H1 (cell line): ENCODE results near the gene RNF157. TPM values are rescaled to one million over a fixed set of nuclear protein-coding genes. Genes with fewer than 3 reads are reported as not detected.

ENCODE experiments used
- CTCF ChIA-PET: fragments of 300-600 bp; sonication (Branson Sonifier 250); formaldehyde crosslinking; loops from one replicate; lab custom pipeline; 2021; ENCODE audit not compliant: partially characterized antibody; lab: Charles Lee
- POLR2A ChIA-PET: fragments of 300-600 bp; sonication (Branson Sonifier 250); formaldehyde crosslinking; loops from one replicate; lab custom pipeline; 2021; ENCODE audit warnings: inconsistent platforms; ENCODE audit not compliant: partially characterized antibody; lab: Charles Lee
- DNase-seq, 2 experiments: peaks; one replicate each; pipeline versions ENCODE4 v3.0.0 to v3.0.0-alpha.2; 2010 to 2022; ENCODE audit warnings: low spot score in 2 of 2, low read depth in 1 of 2, mixed read lengths in 1 of 2
- FAIRE-seq: peaks from 2 replicates; lab custom pipeline; 2011; peaks lifted over from hg19 to GRCh38; lab: Jason Lieb, UNC
- H2AFZ ChIP-seq: 2 replicates; pipeline ENCODE4 v1.8.1; 2012; ENCODE audit warnings: low read length, inconsistent platforms
- H2AK5ac ChIP-seq: 2 replicates; pipeline ENCODE4 v1.6.1; 2013; ENCODE audit warnings: low read depth, low read length
- H2BK120ac ChIP-seq: replicated peaks from 2 replicates; pipeline ENCODE3; 2013; ENCODE audit warnings: low read depth, low read length, inconsistent platforms
- H2BK12ac ChIP-seq: 2 replicates; pipeline ENCODE4 v1.6.1; 2013; ENCODE audit warnings: low read depth, low read length
- H2BK15ac ChIP-seq: 2 replicates; pipeline ENCODE4 v1.6.1; 2013; ENCODE audit warnings: low read length
- H2BK20ac ChIP-seq: 2 replicates; pipeline ENCODE4 v1.6.1; 2013; ENCODE audit warnings: low read length
- H2BK5ac ChIP-seq: 2 replicates; pipeline ENCODE4 v1.6.1; 2013; ENCODE audit warnings: low read depth, low read length
- H3K14ac ChIP-seq: 2 replicates; pipeline ENCODE4 v1.6.1; 2013; ENCODE audit warnings: inconsistent platforms; ENCODE audit not compliant: insufficient read length
- H3K18ac ChIP-seq: 2 replicates; pipeline ENCODE4 v1.6.1; 2013; ENCODE audit warnings: low read length; ENCODE audit errors: extremely low read depth
- H3K23ac ChIP-seq: 2 replicates; pipeline ENCODE4 v1.6.1; 2013; ENCODE audit warnings: inconsistent platforms; ENCODE audit not compliant: insufficient read length
- H3K23me2 ChIP-seq: 2 replicates; pipeline ENCODE4 v1.6.1; 2013; ENCODE audit warnings: low read depth, low read length
- H3K27ac ChIP-seq: 2 replicates; pipeline ENCODE4 v1.6.1; 2011; ENCODE audit warnings: low read depth, low read length, inconsistent platforms
- H3K27me3 ChIP-seq, 4 experiments: replicated peaks in 1 of 4; 1 replicate in 1 of 4; 2 replicates in 3 of 4; pipeline versions ENCODE4 v1.6.1 to v1.8.1; 2011 to 2013; ENCODE audit warnings: low read length in 3 of 4, mild to moderate bottlenecking in 3 of 4, inconsistent platforms in 2 of 4, mixed read lengths in 2 of 4, moderate library complexity in 1 of 4; ENCODE audit not compliant: control insufficient read depth in 3 of 4, insufficient read depth in 3 of 4; ENCODE audit errors: extremely low read depth in 1 of 4
- H3K36me3 ChIP-seq, 4 experiments: 2 replicates each; pipeline versions ENCODE4 v1.6.1 to v1.8.1; 2011 to 2013; ENCODE audit warnings: mild to moderate bottlenecking in 4 of 4, low read length in 3 of 4, moderate library complexity in 2 of 4, control low read depth in 1 of 4, inconsistent platforms in 1 of 4; ENCODE audit not compliant: insufficient read depth in 4 of 4, control insufficient read depth in 2 of 4
- H3K4ac ChIP-seq: replicated peaks from 2 replicates; pipeline ENCODE3; 2013; ENCODE audit warnings: low read length, low read depth, mixed read lengths, inconsistent platforms; ENCODE audit not compliant: insufficient read length
- H3K4me1 ChIP-seq, 4 experiments: replicated peaks in 1 of 4; 1 replicate in 1 of 4; 2 replicates in 3 of 4; pipeline versions ENCODE4 v1.6.1 to v1.8.1; 2011 to 2013; ENCODE audit warnings: low read length in 3 of 4, inconsistent platforms in 2 of 4, mixed read lengths in 1 of 4; ENCODE audit not compliant: insufficient read depth in 4 of 4, control insufficient read depth in 3 of 4
- H3K4me2 ChIP-seq, 2 experiments: 2 replicates each; pipeline versions ENCODE4 v1.6.1 to v1.8.1; 2011 to 2013; ENCODE audit warnings: low read depth in 2 of 2, low read length in 2 of 2, control low read depth in 1 of 2, inconsistent platforms in 1 of 2, mild to moderate bottlenecking in 1 of 2; ENCODE audit not compliant: insufficient read depth in 1 of 2
- H3K4me3 ChIP-seq, 4 experiments: fragments of 200-600, 300-600 bp in 1 of 4; sonication (generic), shearing (Covaris generic), sonication (Bioruptor Twin) in 1 of 4; 2 replicates each; pipeline versions ENCODE4 v1.5.1 to v1.8.1; 2011 to 2016; ENCODE audit warnings: low read length in 4 of 4, low read depth in 3 of 4, control low read depth in 2 of 4, inconsistent platforms in 2 of 4, mild to moderate bottlenecking in 2 of 4, mixed read lengths in 1 of 4, moderate library complexity in 1 of 4; ENCODE audit not compliant: insufficient read depth in 2 of 4; ENCODE audit errors: extremely low read depth in 1 of 4
- H3K56ac ChIP-seq: replicated peaks from 2 replicates; pipeline ENCODE3; 2013; ENCODE audit warnings: low read depth, mild to moderate bottlenecking, mixed read lengths, low read length, inconsistent platforms; ENCODE audit not compliant: insufficient read length
- H3K79me1 ChIP-seq: 2 replicates; pipeline ENCODE4 v1.6.1; 2013; ENCODE audit warnings: low read depth, low read length, control low read depth
- H3K79me2 ChIP-seq, 2 experiments: 2 replicates each; pipeline versions ENCODE4 v1.6.1 to v1.8.1; 2012 to 2013; ENCODE audit warnings: low read length in 2 of 2, mild to moderate bottlenecking in 2 of 2, inconsistent platforms in 1 of 2; ENCODE audit not compliant: insufficient read depth in 2 of 2, control insufficient read depth in 1 of 2
- H3K9ac ChIP-seq, 4 experiments: replicated peaks in 1 of 4; 1 replicate in 1 of 4; 2 replicates in 3 of 4; pipeline versions ENCODE4 v1.6.1 to v1.8.1; 2011 to 2013; ENCODE audit warnings: low read depth in 3 of 4, low read length in 3 of 4, control low read depth in 2 of 4, mild to moderate bottlenecking in 2 of 4, moderate library complexity in 2 of 4, inconsistent platforms in 1 of 4; ENCODE audit errors: extremely low read depth in 1 of 4
- H3K9me3 ChIP-seq, 2 experiments: 2 replicates each; pipeline versions ENCODE4 v1.6.1 to v1.8.1; 2012 to 2013; ENCODE audit warnings: mild to moderate bottlenecking in 2 of 2, moderate library complexity in 2 of 2, control low read depth in 1 of 2, inconsistent platforms in 1 of 2, low read depth in 1 of 2, low read length in 1 of 2, mixed read lengths in 1 of 2; ENCODE audit not compliant: insufficient read depth in 2 of 2
- H4K20me1 ChIP-seq, 2 experiments: replicated peaks in 1 of 2; 2 replicates each; pipeline versions ENCODE3 to v1.8.1; 2011 to 2013; ENCODE audit warnings: inconsistent platforms in 2 of 2, low read length in 2 of 2, mild to moderate bottlenecking in 1 of 2; ENCODE audit not compliant: insufficient read depth in 2 of 2, control insufficient read depth in 1 of 2
- H4K5ac ChIP-seq: 2 replicates; pipeline ENCODE4 v1.6.1; 2013; ENCODE audit warnings: low read length, low read depth, mixed read lengths, inconsistent platforms; ENCODE audit not compliant: insufficient read length
- H4K8ac ChIP-seq: 2 replicates; pipeline ENCODE4 v1.8.0; 2013; ENCODE audit warnings: mild to moderate bottlenecking, moderate library complexity, low read length, inconsistent platforms; ENCODE audit not compliant: insufficient read depth; ENCODE audit errors: extremely low read depth
- H4K91ac ChIP-seq: replicated peaks from 2 replicates; pipeline ENCODE3; 2013; ENCODE audit warnings: low read length, mixed read lengths, inconsistent platforms; ENCODE audit not compliant: insufficient read length
- BRCA1 ChIP-seq: IDR thresholded peaks from 2 replicates; pipeline ENCODE4 v1.6.1; 2012; ENCODE audit warnings: low read depth, low read length, improper control_type of control experiment
- WGBS, 2 experiments: shearing (Covaris generic) in 1 of 2; methylation state at CpG; one replicate each; pipeline versions ENCODE4 v1.1.6 to v1.1.7; 2013 to 2015; ENCODE audit warnings: low lambda C conversion rate in 2 of 2, mixed read lengths in 2 of 2, inconsistent platforms in 1 of 2, low coverage in 1 of 2, missing lambda C conversion rate in 1 of 2; ENCODE audit not compliant: insufficient replicate concordance in 2 of 2, insufficient coverage in 1 of 2, insufficient read length in 1 of 2; ENCODE audit errors: extremely low coverage in 1 of 2, missing lambda C conversion rate in 1 of 2; 5-methylcytosine and 5-hydroxymethylcytosine counted together
- polyA plus RNA-seq, 7 experiments: library from polyadenylated mRNA; depleted of rRNA in 3 of 7; stranded (reverse) in 5 of 7; unstranded in 2 of 7; fragments of >200 nt in 5 of 7; fragments of 200-250 nt in 2 of 7; gene quantifications; 1 replicate in 5 of 7; 2 replicates in 1 of 7; 4 replicates in 1 of 7; pipeline versions ENCODE4 v1.2.1 to v1.2.3, GENCODE V29; 2011 to 2013; ENCODE audit warnings: missing spikeins in 2 of 7, mixed read lengths in 2 of 7
- total RNA-seq: library from RNA; stranded (reverse); fragmentation: NEBNext Ultra II Directional; extraction: Animal tissue kit (Norgen Biotek cat#: 25700); gene quantifications from 2 replicates; pipeline ENCODE4 v1.2.1, GENCODE V29; 2021

The RNF157 gene
- total and polyA plus RNA-seq, 2 of the 8 experiments (the other 6 are each of a cell fraction or from before 2014, with no cell fraction given) = 13.4 to 16.7 TPM

- no peaks in the 10 kb centered on the region for H3K79me2 ChIP-seq
- no peaks in the 10 kb centered on the region for H3K23me2 ChIP-seq
- no peak for TF ChIP-seq BRCA1
- no peak overlapping the region for H2BK20ac ChIP-seq
- H3K4me3 ChIP-seq = no peak overlapping the region
- no peak overlapping the region for H2BK15ac ChIP-seq
- peaks cover 0 to 2% of the 10 kb centered on the region in 2 experiments for H4K20me1 ChIP-seq
- H3K56ac ChIP-seq = no peak overlapping the region
- H3K79me1 ChIP-seq = peaks cover 2% of the 10 kb centered on the region; the same call in 1 of the 2 replicates
- H3K4ac ChIP-seq = no peak overlapping the region
- H3K27ac ChIP-seq = no peak overlapping the region
- POLR2A ChIA-PET = interaction anchor here (1.0 to 2.7 kb wide), 4 partner anchors 8 to 21 kb away, joined by 3 to 8 read pairs (median 3); partner anchors contain the start of genes EXOC7, GALR2 and ZACN
- no peak overlapping the region for H3K9ac ChIP-seq
- H3K4me2 ChIP-seq = no peak overlapping the region
- no peak for FAIRE-seq
- no peak overlapping the region for H2AK5ac ChIP-seq
- no peak overlapping the region for H3K23ac ChIP-seq
- no peaks in the 10 kb centered on the region for H3K4me1 ChIP-seq
- H3K18ac ChIP-seq = no peak overlapping the region
- no peaks in the 10 kb centered on the region for H3K27me3 ChIP-seq
- CTCF ChIA-PET = interaction anchor here (0.9 to 3.0 kb wide), 6 partner anchors 8 to 461 kb away, joined by 3 to 8 read pairs (median 4); partner anchors contain the start of genes CDK3 and GALR2
- no peak for DNase-seq
- WGBS, 2 experiments = 91% methylated on average over 13 of the region's 13 CpGs; no CpG with 5 or more reads in 1 of the 2 experiments
- H4K91ac ChIP-seq = no peak overlapping the region
- H2BK120ac ChIP-seq = no peak overlapping the region
- H3K9me3 ChIP-seq = no peaks in the 10 kb centered on the region
- no peak overlapping the region for H4K5ac ChIP-seq
- no peak overlapping the region for H2AFZ ChIP-seq
- no peak overlapping the region for H2BK12ac ChIP-seq
- peaks cover 25 to 65% (median 35%) of the 10 kb centered on the region in 4 experiments; a peak in 7 of 8 replicates for H3K36me3 ChIP-seq
- H2BK5ac ChIP-seq = no peak overlapping the region
- no peak overlapping the region for H4K8ac ChIP-seq
- no peak overlapping the region for H3K14ac ChIP-seq
Measured at GRCh38 chr17:76095943-76096342, 144.3 kb downstream of the RNF157 start.
